ENCODE data around the gene B4GALT2.

DNA sequence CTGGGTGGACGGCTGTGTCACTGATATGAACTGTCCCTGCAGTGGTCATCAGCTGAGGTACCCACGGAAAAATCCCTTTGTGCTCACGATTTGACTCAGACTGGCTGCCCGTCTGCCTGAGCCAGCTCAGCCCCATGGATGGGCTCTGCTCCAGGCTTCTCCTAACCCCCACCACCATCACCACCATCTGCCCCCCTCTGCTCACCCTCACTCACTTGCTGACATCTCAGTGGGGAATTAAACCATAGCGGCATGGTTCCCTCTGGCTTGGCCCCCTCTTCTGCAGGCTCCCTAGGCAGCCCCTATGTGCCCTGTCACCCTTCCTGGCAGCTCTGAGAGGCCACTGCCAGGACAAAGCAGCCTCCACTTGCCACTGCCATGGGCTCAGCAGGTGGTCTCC lies 34.9 kb downstream of the B4GALT2 start:
- no peak for TF ChIP-seq POLR2AphosphoS5 (IDR thresholded peaks at IDR 0.05)
- TF ChIP-seq POLR2A (IDR thresholded peaks at IDR 0.05) = no peak
